GM23248 (cell line): ENCODE results near the gene FSTL1. TPM values are rescaled to one million over a fixed set of nuclear protein-coding genes. Genes with fewer than 3 reads are reported as not detected.
A peak's percentile ranks its signal among the peaks of the same experiment; 100 is the strongest.

Experiments used
- DNase-seq: peaks from one replicate; pipeline ENCODE4 v3.0.0-alpha.2; 2015
- H2AFZ ChIP-seq: fragments of 200-600 bp; sonication (generic); 2 replicates; pipeline ENCODE4 v1.6.1; 2016; ENCODE audit warnings: antibody characterized with exemption
- H3F3A ChIP-seq: fragments of 200-600 bp; sonication (generic); 2 replicates; pipeline ENCODE4 v1.6.1; 2016; ENCODE audit warnings: mild to moderate bottlenecking, antibody characterized with exemption, mixed run types; ENCODE audit not compliant: insufficient read depth
- H3K27ac ChIP-seq: fragments of 200-600 bp; sonication (generic); 2 replicates; pipeline ENCODE4 v1.5.1; 2016; ENCODE audit warnings: mild to moderate bottlenecking
- H3K27me3 ChIP-seq: fragments of 200-600 bp; sonication (generic); replicated peaks from 2 replicates; pipeline ENCODE4 v1.6.1; 2016; ENCODE audit warnings: mild to moderate bottlenecking; ENCODE audit not compliant: insufficient read depth
- H3K36me3 ChIP-seq: fragments of 200-600 bp; sonication (generic); 2 replicates; pipeline ENCODE4 v1.6.1; 2016; ENCODE audit warnings: low read depth, mild to moderate bottlenecking
- H3K4me1 ChIP-seq: fragments of 200-600 bp; sonication (generic); 2 replicates; pipeline ENCODE4 v1.6.1; 2016; ENCODE audit warnings: mild to moderate bottlenecking; ENCODE audit not compliant: insufficient read depth
- H3K4me2 ChIP-seq: fragments of 200-600 bp; sonication (generic); one replicate; pipeline ENCODE4 v1.6.1; 2016; ENCODE audit warnings: mild to moderate bottlenecking; ENCODE audit not compliant: unreplicated experiment
- H3K4me3 ChIP-seq: fragments of 200-600 bp; sonication (generic); 2 replicates; pipeline ENCODE4 v1.5.1; 2016; ENCODE audit warnings: mild to moderate bottlenecking
- H3K79me2 ChIP-seq: fragments of 200-600 bp; sonication (generic); 2 replicates; pipeline ENCODE4 v1.6.1; 2016; ENCODE audit warnings: mild to moderate bottlenecking; ENCODE audit not compliant: insufficient read depth
- H3K9ac ChIP-seq: fragments of 200-600 bp; sonication (generic); 2 replicates; pipeline ENCODE4 v1.6.1; 2016; ENCODE audit warnings: mild to moderate bottlenecking
- H3K9me2 ChIP-seq: fragments of 200-600 bp; sonication (generic); 2 replicates; pipeline ENCODE4 v1.6.1; 2016; ENCODE audit warnings: mixed run types, mild to moderate bottlenecking, moderate library complexity; ENCODE audit not compliant: insufficient read depth
- H3K9me3 ChIP-seq: fragments of 200-600 bp; sonication (generic); one replicate; pipeline ENCODE4 v1.6.1; 2017; ENCODE audit warnings: low read depth
- H4K20me1 ChIP-seq: fragments of 200-600 bp; sonication (generic); 2 replicates; pipeline ENCODE4 v1.6.0; 2016; ENCODE audit not compliant: insufficient read depth
- EZH2 ChIP-seq: fragments of 200-600 bp; sonication (generic); IDR thresholded peaks from 2 replicates; pipeline ENCODE4 v1.6.1; 2018; ENCODE audit warnings: antibody characterized with exemption, mild to moderate bottlenecking; ENCODE audit not compliant: insufficient read depth, poor library complexity, severe bottlenecking
- EZH2phosphoT487 ChIP-seq: fragments of 200-600 bp; sonication (generic); IDR thresholded peaks from 2 replicates; pipeline ENCODE4 v1.6.1; 2018; ENCODE audit warnings: antibody characterized with exemption, moderate library complexity, mild to moderate bottlenecking, low read depth; ENCODE audit not compliant: insufficient read depth
- WGBS, 2 experiments: methylation state at CpG; one replicate each; pipeline ENCODE4 v1.1.6; 2015 to 2017; ENCODE audit warnings: low lambda C conversion rate in 2 of 2, low coverage in 1 of 2; ENCODE audit errors: missing lambda C conversion rate in 2 of 2; 5-methylcytosine and 5-hydroxymethylcytosine counted together
- in situ Hi-C: fragments of 300-500 bp; cut with MboI; formaldehyde crosslinking; loops from 2 replicates; pipeline ENCODE4 v1.15.0; 2020
- polyA plus RNA-seq: library from polyadenylated mRNA; unstranded; fragments of >200 nt; fragmentation: Nextera tagmentation; extraction: Ambion mirVana; gene quantifications from 2 replicates; pipeline ENCODE4 v1.2.1, GENCODE V29; 2016
- total RNA-seq: library from RNA; depleted of rRNA; stranded (reverse); fragments of >200 nt; shearing (Covaris generic); gene quantifications from 2 replicates; pipeline ENCODE4 v1.2.3, GENCODE V29; 2014

FSTL1 gene
- total and polyA plus RNA-seq, 2 experiments from 2014 or later: 1,910 to 4,171 TPM

DNA sequence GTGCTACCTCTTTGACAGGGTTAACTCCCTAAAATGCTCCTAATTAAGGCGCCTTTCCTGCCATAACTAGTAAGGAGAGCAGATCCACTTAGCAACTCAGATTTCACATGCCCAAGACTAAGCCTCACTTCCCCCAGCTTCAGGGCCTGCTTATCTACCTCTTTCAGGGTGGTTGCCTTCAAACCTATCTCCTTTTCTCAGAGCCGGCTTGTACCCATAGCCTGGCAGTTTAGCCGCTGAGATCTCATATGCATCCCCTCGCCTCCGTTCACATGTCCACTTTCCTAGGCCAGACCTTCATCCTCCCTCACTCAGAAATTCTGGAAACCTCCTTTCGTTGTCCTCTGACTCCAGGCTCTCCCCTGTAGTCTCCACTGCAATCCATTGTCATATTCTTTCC lies 1.0 kb upstream of the FSTL1 start:
- in situ Hi-C loops: loop anchor here (10.0 kb wide), 1 partner anchor 103 kb away; no protein-coding TSS in a partner anchor
- peak overlapping the region; percentile 84 for H3K27ac ChIP-seq
- peaks cover 15% of the 10 kb centered on the region for H3K4me1 ChIP-seq
- no peaks in the 10 kb centered on the region for H3K27me3 ChIP-seq
- H3K9ac ChIP-seq: peak overlapping the region; percentile 92
- DNase-seq: peak; percentile 44
- peaks cover 41% of the 10 kb centered on the region for H3K79me2 ChIP-seq
- no peak for TF ChIP-seq EZH2
- TF ChIP-seq EZH2phosphoT487: no peak
- H2AFZ ChIP-seq: peak overlapping the region; percentile 69
- peaks cover 32% of the 10 kb centered on the region for H3F3A ChIP-seq
- H3K36me3 ChIP-seq: peaks cover 13% of the 10 kb centered on the region
- peak overlapping the region; percentile 81 for H3K4me3 ChIP-seq
- no peaks in the 10 kb centered on the region for H3K9me2 ChIP-seq
- peak overlapping the region; percentile 99 for H3K4me2 ChIP-seq
- 74 to 82% methylated on average over 6 of the region's 6 CpGs for WGBS, 2 experiments
- H3K9me3 ChIP-seq: no peaks in the 10 kb centered on the region
- no peaks in the 10 kb centered on the region for H4K20me1 ChIP-seq

- Histone ChIP-seq H3F3A (peaks cover 37% of the 10 kb centered on the region), H3K79me2 (peaks cover 46% of the 10 kb centered on the region), H4K20me1 (no peaks in the 10 kb centered on the region; the same call in 1 of the 2 replicates), H3K4me2 (peak overlapping the region; percentile 99), H3K9me2 (no peaks in the 10 kb centered on the region), H3K27ac (peak overlapping the region; percentile 84), H2AFZ (peak overlapping the region; percentile 69), H3K9ac (peak overlapping the region; percentile 92), H3K36me3 (peaks cover 18% of the 10 kb centered on the region), H3K4me1 (peaks cover 20% of the 10 kb centered on the region), H3K9me3 (no peaks in the 10 kb centered on the region), H3K27me3 (no peaks in the 10 kb centered on the region), H3K4me3 (peak overlapping the region; percentile 81)
- DNase-seq: peak; percentile 53
- in situ Hi-C loops: loop anchor here (10.0 kb wide), 1 partner anchor 103 kb away; no protein-coding TSS in a partner anchor
- WGBS, 2 experiments: 2 to 4% methylated on average over 8 to 35 of the region's 35 CpGs
- TF ChIP-seq EZH2phosphoT487 (no peak), EZH2 (no peak)
Measured at GRCh38 chr3:120451272-120451761, 525 bp upstream of the FSTL1 start.

- H3F3A ChIP-seq: peaks cover 51% of the 10 kb centered on the region
- no peaks in the 10 kb centered on the region for H3K27me3 ChIP-seq
- peaks cover 2% of the 10 kb centered on the region for H4K20me1 ChIP-seq
- in situ Hi-C loops: loop anchor here (10.0 kb wide), 1 partner anchor 105 kb away; no protein-coding TSS in a partner anchor
- no peaks in the 10 kb centered on the region for H3K9me3 ChIP-seq
- H3K79me2 ChIP-seq: peaks cover 60% of the 10 kb centered on the region
- TF ChIP-seq EZH2phosphoT487 (no peak), EZH2 (no peak)
- peak overlapping the region; percentile 81 for H3K4me3 ChIP-seq
- H3K4me1 ChIP-seq: peaks cover 33% of the 10 kb centered on the region
- DNase-seq: peak; percentile 87
- H3K27ac ChIP-seq: peak overlapping the region; percentile 84
- H2AFZ ChIP-seq: no peak overlapping the region
- no peaks in the 10 kb centered on the region for H3K9me2 ChIP-seq
- peaks cover 31% of the 10 kb centered on the region for H3K36me3 ChIP-seq
- WGBS, 2 experiments: 1 to 3% methylated on average over 15 to 32 of the region's 32 CpGs
- peak overlapping the region; percentile 92 for H3K9ac ChIP-seq
- H3K4me2 ChIP-seq: peak overlapping the region; percentile 99
Measured at GRCh38 chr3:120449701-120450599, 842 bp downstream of the FSTL1 start.

- Histone ChIP-seq H3K79me2 (peaks cover 67% of the 10 kb centered on the region), H3K27me3 (no peaks in the 10 kb centered on the region), H4K20me1 (peaks cover 5% of the 10 kb centered on the region), H3K9ac (peak overlapping the region; percentile 92), H3K27ac (peak overlapping the region; percentile 84), H3K4me1 (peaks cover 40% of the 10 kb centered on the region), H3F3A (peaks cover 58% of the 10 kb centered on the region), H3K36me3 (peaks cover 37% of the 10 kb centered on the region), H3K4me2 (peak overlapping the region; percentile 99), H2AFZ (no peak overlapping the region), H3K9me3 (no peaks in the 10 kb centered on the region), H3K4me3 (peak overlapping the region; percentile 81), H3K9me2 (no peaks in the 10 kb centered on the region)
- no peak for TF ChIP-seq EZH2phosphoT487
- TF ChIP-seq EZH2: no peak
- WGBS, 2 experiments: 2 to 3% methylated on average over 6 of the region's 6 CpGs
- in situ Hi-C loops: no loop called here
- DNase-seq: peak; percentile 85
Measured at GRCh38 chr3:120449251-120449650, 1.5 kb downstream of the FSTL1 start.
